Neuronal stem cell (in vitro differentiated cells): Measurements from ENCODE around the gene KCTD5.
A peak's percentile ranks its signal among the peaks of the same experiment; 100 is the strongest.

Source experiments
- DNase-seq: peaks from one replicate; pipeline ENCODE4 v3.0.0-alpha.2; 2013; ENCODE audit warnings: low spot score
- H2AFZ ChIP-seq: one replicate; pipeline ENCODE4 v1.6.1; 2013; ENCODE audit warnings: mild to moderate bottlenecking, low read length, inconsistent platforms
- H2AK5ac ChIP-seq: 2 replicates; pipeline ENCODE4 v1.6.1; 2013; ENCODE audit warnings: low read depth, mild to moderate bottlenecking, inconsistent platforms, low read length, moderate library complexity, mixed read lengths
- H2BK120ac ChIP-seq: 2 replicates; pipeline ENCODE4 v1.6.1; 2013; ENCODE audit warnings: low read depth, mild to moderate bottlenecking, inconsistent platforms, low read length, moderate library complexity, mixed read lengths
- H2BK12ac ChIP-seq: one replicate; pipeline ENCODE4 v1.6.1; 2013; ENCODE audit warnings: low read length, inconsistent platforms
- H2BK15ac ChIP-seq: 2 replicates; pipeline ENCODE4 v1.6.1; 2013; ENCODE audit warnings: mild to moderate bottlenecking, low read length, inconsistent platforms, mixed read lengths
- H2BK5ac ChIP-seq: one replicate; pipeline ENCODE4 v1.6.1; 2013; ENCODE audit warnings: inconsistent platforms, mild to moderate bottlenecking, low read length, moderate library complexity
- H3K14ac ChIP-seq: one replicate; pipeline ENCODE4 v1.6.1; 2013; ENCODE audit warnings: low read length, inconsistent platforms
- H3K18ac ChIP-seq: 2 replicates; pipeline ENCODE4 v1.6.1; 2013; ENCODE audit warnings: low read length, inconsistent platforms
- H3K23ac ChIP-seq: 2 replicates; pipeline ENCODE4 v1.6.1; 2013; ENCODE audit warnings: low read depth, mild to moderate bottlenecking, mixed read lengths, low read length, inconsistent platforms; ENCODE audit not compliant: poor library complexity
- H3K27ac ChIP-seq: replicated peaks from 3 replicates; pipeline ENCODE4 v1.5.1; 2013; ENCODE audit warnings: low read length, inconsistent platforms
- H3K27me3 ChIP-seq, 3 experiments: 2 replicates each; pipeline ENCODE4 v1.6.1; 2013; ENCODE audit warnings: low read length in 3 of 3, mild to moderate bottlenecking in 2 of 3, inconsistent platforms in 1 of 3, low read depth in 1 of 3, mixed read lengths in 1 of 3, moderate library complexity in 1 of 3; ENCODE audit not compliant: control insufficient read depth in 3 of 3, insufficient read depth in 3 of 3
- H3K36me3 ChIP-seq, 2 donors: replicated peaks in 1 of 2; 2 replicates each; pipeline ENCODE4 v1.6.1; 2013; ENCODE audit warnings: low read length in 2 of 2; ENCODE audit not compliant: control insufficient read depth in 2 of 2, insufficient read depth in 2 of 2
- H3K4ac ChIP-seq: 2 replicates; pipeline ENCODE4 v1.6.1; 2013; ENCODE audit warnings: inconsistent platforms, mild to moderate bottlenecking, low read length, moderate library complexity
- H3K4me1 ChIP-seq, 2 donors: 1 replicate in 1 of 2; 2 replicates in 1 of 2; pipeline ENCODE4 v1.6.1; 2013; ENCODE audit warnings: low read length in 2 of 2, low read depth in 1 of 2; ENCODE audit not compliant: control insufficient read depth in 2 of 2, insufficient read depth in 1 of 2
- H3K4me2 ChIP-seq: one replicate; pipeline ENCODE4 v1.6.1; 2013; ENCODE audit warnings: mild to moderate bottlenecking, low read length, inconsistent platforms; ENCODE audit not compliant: insufficient read depth, poor library complexity, severe bottlenecking
- H3K4me3 ChIP-seq, 2 donors: 2 replicates each; pipeline ENCODE4 v1.5.1; 2013; ENCODE audit warnings: low read length in 2 of 2, mild to moderate bottlenecking in 2 of 2, inconsistent platforms in 1 of 2, moderate library complexity in 1 of 2
- H3K79me1 ChIP-seq: one replicate; pipeline ENCODE4 v1.6.1; 2013; ENCODE audit warnings: low read depth, mild to moderate bottlenecking, inconsistent platforms, low read length, moderate library complexity
- H3K9ac ChIP-seq: one replicate; pipeline ENCODE4 v1.6.1; 2013; ENCODE audit warnings: mild to moderate bottlenecking, low read depth, low read length, inconsistent platforms; ENCODE audit not compliant: poor library complexity
- H3K9me3 ChIP-seq, 2 donors: replicated peaks in 1 of 2; 2 replicates each; pipeline versions ENCODE3 to v1.6.1; 2013; ENCODE audit warnings: low read length in 2 of 2, mild to moderate bottlenecking in 2 of 2, inconsistent platforms in 1 of 2, low read depth in 1 of 2, mixed read lengths in 1 of 2, moderate library complexity in 1 of 2; ENCODE audit not compliant: control insufficient read depth in 2 of 2, insufficient read depth in 1 of 2
- H4K8ac ChIP-seq: one replicate; pipeline ENCODE4 v1.6.1; 2013; ENCODE audit warnings: low read depth, mild to moderate bottlenecking, inconsistent platforms, low read length, moderate library complexity
- H4K91ac ChIP-seq: one replicate; pipeline ENCODE4 v1.6.1; 2013; ENCODE audit warnings: low read length, low read depth, mild to moderate bottlenecking, inconsistent platforms; ENCODE audit not compliant: poor library complexity
- WGBS, 2 donors: extraction: QIAGEN DNeasy Blood & Tissue Kit; methylation state at CpG; one replicate each; pipeline ENCODE4 v1.1.7; 2013; ENCODE audit warnings: missing lambda C conversion rate in 2 of 2, mixed read lengths in 1 of 2; ENCODE audit not compliant: insufficient read length in 2 of 2, insufficient replicate concordance in 1 of 2; ENCODE audit errors: extremely low coverage in 2 of 2; 5-methylcytosine and 5-hydroxymethylcytosine counted together

The KCTD5 gene

GRCh38 chr16:2710711-2711231 is 28.4 kb downstream of the KCTD5 start:
- no peak overlapping the region for H3K4me2 ChIP-seq
- H3K36me3 ChIP-seq: peaks cover 8 to 21% of the 10 kb centered on the region in 2 donors
- H3K4me3 ChIP-seq: peak overlapping the region in 1 of 2 donors; percentile 46
- H3K27ac ChIP-seq: no peak overlapping the region
- H3K27me3 ChIP-seq: no peaks in the 10 kb centered on the region
- peaks cover 7% of the 10 kb centered on the region for H3K79me1 ChIP-seq
- H2BK5ac ChIP-seq: no peak overlapping the region
- H3K9ac ChIP-seq: peak overlapping the region; percentile 60
- H3K4ac ChIP-seq: no peak overlapping the region
- H4K8ac ChIP-seq: no peak overlapping the region
- H3K4me1 ChIP-seq: no peaks in the 10 kb centered on the region
- H2AFZ ChIP-seq: no peak overlapping the region
- H3K23ac ChIP-seq: peak overlapping the region; percentile 80
- H4K91ac ChIP-seq: no peak overlapping the region
- H3K14ac ChIP-seq: no peak overlapping the region
- peak overlapping the region; percentile 84 for H2BK12ac ChIP-seq
- H2BK15ac ChIP-seq: no peak overlapping the region
- H3K18ac ChIP-seq: no peak overlapping the region
- no peak overlapping the region for H2BK120ac ChIP-seq
- no CpG with 5 or more reads among the region's 11 CpGs for WGBS, 2 donors
- no peaks in the 10 kb centered on the region for H3K9me3 ChIP-seq
- peak overlapping the region; percentile 61 for H2AK5ac ChIP-seq
- DNase-seq: no peak

- H3K4me1 ChIP-seq: no peaks in the 10 kb centered on the region
- no peak overlapping the region for H2AFZ ChIP-seq
- peaks cover 7% of the 10 kb centered on the region for H3K79me1 ChIP-seq
- H4K8ac ChIP-seq: no peak overlapping the region
- H2BK5ac ChIP-seq: no peak overlapping the region
- H3K9me3 ChIP-seq: no peaks in the 10 kb centered on the region
- no peak overlapping the region for H3K18ac ChIP-seq
- H3K23ac ChIP-seq: peak overlapping the region; percentile 11
- peak overlapping the region; percentile 60 for H3K9ac ChIP-seq
- peaks cover 0 to 4% (median 0%) of the 10 kb centered on the region in 3 experiments for H3K27me3 ChIP-seq
- peaks cover 8 to 19% of the 10 kb centered on the region in 2 donors for H3K36me3 ChIP-seq
- H2AK5ac ChIP-seq: no peak overlapping the region
- no peak overlapping the region for H2BK120ac ChIP-seq
- H3K4ac ChIP-seq: no peak overlapping the region
- H2BK15ac ChIP-seq: no peak overlapping the region
- H2BK12ac ChIP-seq: no peak overlapping the region
- no CpG with 5 or more reads among the region's 22 CpGs for WGBS, 2 donors
- no peak overlapping the region for H3K4me3 ChIP-seq
- no peak overlapping the region for H3K14ac ChIP-seq
- no peak for DNase-seq
- H3K4me2 ChIP-seq: no peak overlapping the region
- no peak overlapping the region for H3K27ac ChIP-seq
- H4K91ac ChIP-seq: no peak overlapping the region
Observed at GRCh38 chr16:2711370-2712062, 29.2 kb downstream of the KCTD5 start.

- WGBS, 2 donors: no CpG with 5 or more reads among the region's 14 CpGs
- Histone ChIP-seq H2BK5ac (no peak overlapping the region), H3K18ac (no peak overlapping the region), H3K27ac (no peak overlapping the region), H3K4ac (no peak overlapping the region), H3K4me2 (no peak overlapping the region), H2AFZ (no peak overlapping the region), H2BK15ac (no peak overlapping the region), H4K91ac (no peak overlapping the region), H3K9ac (no peak overlapping the region), H3K14ac (no peak overlapping the region), H2BK12ac (no peak overlapping the region), H3K36me3 (peaks cover 8 to 16% of the 10 kb centered on the region in 2 donors), H2BK120ac (no peak overlapping the region), H2AK5ac (no peak overlapping the region), H3K79me1 (peaks cover 7% of the 10 kb centered on the region), H3K23ac (no peak overlapping the region), H3K4me3 (no peak overlapping the region), H3K9me3 (no peaks in the 10 kb centered on the region), H4K8ac (no peak overlapping the region), H3K27me3 (peaks cover 0 to 4% (median 0%) of the 10 kb centered on the region in 3 experiments), H3K4me1 (no peaks in the 10 kb centered on the region)
- no peak for DNase-seq
Observed at GRCh38 chr16:2712063-2712441, 29.7 kb downstream of the KCTD5 start.

- no peak overlapping the region for H2BK12ac ChIP-seq
- no peak overlapping the region for H3K9ac ChIP-seq
- no peak overlapping the region for H3K4me3 ChIP-seq
- no peak overlapping the region for H3K27ac ChIP-seq
- H3K4ac ChIP-seq: no peak overlapping the region
- no CpG with 5 or more reads among the region's 21 CpGs for WGBS, 2 donors
- peaks cover 7 to 11% of the 10 kb centered on the region in 2 donors for H3K36me3 ChIP-seq
- no peak overlapping the region for H3K18ac ChIP-seq
- no peaks in the 10 kb centered on the region for H3K9me3 ChIP-seq
- no peak overlapping the region for H4K91ac ChIP-seq
- H3K79me1 ChIP-seq: peaks cover 7% of the 10 kb centered on the region
- H2AK5ac ChIP-seq: no peak overlapping the region
- peaks cover 0 to 4% (median 0%) of the 10 kb centered on the region in 3 experiments for H3K27me3 ChIP-seq
- no peak overlapping the region for H2AFZ ChIP-seq
- no peak overlapping the region for H2BK120ac ChIP-seq
- no peaks in the 10 kb centered on the region for H3K4me1 ChIP-seq
- no peak overlapping the region for H3K14ac ChIP-seq
- H2BK15ac ChIP-seq: no peak overlapping the region
- H3K4me2 ChIP-seq: no peak overlapping the region
- H4K8ac ChIP-seq: peak overlapping the region; percentile 17
- peak overlapping the region; percentile 89 for H3K23ac ChIP-seq
- H2BK5ac ChIP-seq: no peak overlapping the region
- DNase-seq: no peak
Observed at GRCh38 chr16:2712546-2712945, 30.2 kb downstream of the KCTD5 start.
